ENCODE results near the gene KRTCAP2.

Gene KRTCAP2

GRCh38 chr1:155184835-155185782 lies 12.0 kb upstream of the KRTCAP2 start:
- in situ Hi-C loops (cut with HindIII; ENCODE audit: low sequenced_read_pairs): loop anchor here (5.0 kb wide), 1 partner anchor 48 kb away; the partner anchor contains the start of gene SLC50A1

- in situ Hi-C loops (cut with HindIII; ENCODE audit: low sequenced_read_pairs): loop anchor here (5.0 kb wide), 1 partner anchor 47 kb away; the partner anchor contains the start of gene SLC50A1
These were observed 11.3 kb upstream of the KRTCAP2 start for GRCh38 chr1:155184351-155184811.

GRCh38 chr1:155183775-155184221 lies 10.7 kb upstream of the KRTCAP2 start:
- in situ Hi-C loops (cut with HindIII; ENCODE audit: low sequenced_read_pairs): loop anchor here (5.0 kb wide), 1 partner anchor 46 kb away; the partner anchor contains the start of gene SLC50A1

GRCh38 chr1:155182052-155182550 lies 9.0 kb upstream of the KRTCAP2 start:
- in situ Hi-C loops (cut with HindIII; ENCODE audit: low sequenced_read_pairs): loop anchor here (5.0 kb wide), 1 partner anchor 45 kb away; the partner anchor contains the start of gene SLC50A1

- in situ Hi-C loops (cut with HindIII; ENCODE audit: low sequenced_read_pairs): loop anchor here (5.0 kb wide), 1 partner anchor 44 kb away; the partner anchor contains the start of gene SLC50A1
These were observed 8.4 kb upstream of the KRTCAP2 start for GRCh38 chr1:155181371-155182051.

- in situ Hi-C loops (cut with HindIII; ENCODE audit: low sequenced_read_pairs): loop anchor here (5.0 kb wide), 1 partner anchor 42 kb away; the partner anchor contains the start of gene SLC50A1
These were observed 6.3 kb upstream of the KRTCAP2 start for GRCh38 chr1:155179112-155180031.

GRCh38 chr1:155178441-155179111 lies 5.5 kb upstream of the KRTCAP2 start:
- in situ Hi-C loops (cut with HindIII; ENCODE audit: low sequenced_read_pairs): no loop called here

GRCh38 chr1:155177918-155178281 lies 4.8 kb upstream of the KRTCAP2 start:
- in situ Hi-C loops (cut with HindIII; ENCODE audit: low sequenced_read_pairs): no loop called here

- in situ Hi-C loops (cut with HindIII; ENCODE audit: low sequenced_read_pairs): no loop called here
These were observed 4.3 kb upstream of the KRTCAP2 start for GRCh38 chr1:155177192-155177917.

- in situ Hi-C loops (cut with HindIII; ENCODE audit: low sequenced_read_pairs): no loop called here
These were observed 3.5 kb upstream of the KRTCAP2 start for GRCh38 chr1:155176544-155177071.

- in situ Hi-C loops (cut with HindIII; ENCODE audit: low sequenced_read_pairs): no loop called here
These were observed 2.8 kb upstream of the KRTCAP2 start for GRCh38 chr1:155175927-155176371.

GRCh38 chr1:155175281-155175926 lies 2.3 kb upstream of the KRTCAP2 start:
- in situ Hi-C loops (cut with HindIII; ENCODE audit: low sequenced_read_pairs): no loop called here

GRCh38 chr1:155174324-155175280 lies 1.5 kb upstream of the KRTCAP2 start:
- in situ Hi-C loops (cut with HindIII; ENCODE audit: low sequenced_read_pairs): no loop called here

GRCh38 chr1:155173478-155174323 lies 597 bp upstream of the KRTCAP2 start, which contains the start of gene TRIM46:
Gene TRIM46, plus strand, starts transcription at chr1:155173849. Its CDS starts 118 bp downstream, at chr1:155173967.
- in situ Hi-C loops (cut with HindIII; ENCODE audit: low sequenced_read_pairs): no loop called here

- in situ Hi-C loops (cut with HindIII; ENCODE audit: low sequenced_read_pairs): no loop called here
These were observed 1.0 kb downstream of the KRTCAP2 start for GRCh38 chr1:155171836-155172731.

All from endothelial cell of hepatic sinusoid (primary cell).